A673 (cell line): Measurements from ENCODE around the gene KCNIP2. TPM values are rescaled to one million over a fixed set of nuclear protein-coding genes. Genes with fewer than 3 reads are reported as not detected.
A peak's percentile ranks its signal among the peaks of the same experiment; 100 is the strongest.

Source experiments
- BruUV-seq: library from RNA; stranded (reverse); fragments of 400-500 nt; replicated peaks from 2 replicates; lab custom pipeline; 2021; lab: Mats Ljungman, UMichigan
- CTCF ChIA-PET: fragments of 300-600 bp; sonication (Branson Sonifier 250); formaldehyde crosslinking; loops from one replicate; lab custom pipeline; 2022; ENCODE audit warnings: antibody characterized with exemption; lab: Charles Lee
- POLR2A ChIA-PET: fragments of 300-600 bp; sonication (Branson Sonifier 250); formaldehyde crosslinking; loops from one replicate; lab custom pipeline; 2022; ENCODE audit warnings: antibody characterized with exemption; ENCODE audit not compliant: low non-redundant PET; lab: Charles Lee
- DNase-seq: peaks from one replicate; pipeline ENCODE4 v3.0.0-alpha.2; 2015; ENCODE audit warnings: low spot score
- H3K27ac ChIP-seq: fragments of 200-600 bp; sonication (generic); 2 replicates; pipeline ENCODE4 v1.5.1; 2016; ENCODE audit warnings: mixed run types, low read depth, mild to moderate bottlenecking, mixed read lengths, antibody characterized with exemption, low read length; ENCODE audit not compliant: poor library complexity, severe bottlenecking
- H3K27me3 ChIP-seq: fragments of 200-600 bp; sonication (generic); replicated peaks from 2 replicates; pipeline ENCODE4 v1.6.1; 2017; ENCODE audit warnings: mixed run types, low read depth, mild to moderate bottlenecking, mixed read lengths, antibody characterized with exemption, low read length; ENCODE audit not compliant: insufficient read depth, poor library complexity
- H3K36me3 ChIP-seq: fragments of 200-600 bp; sonication (generic); 2 replicates; pipeline ENCODE4 v1.6.1; 2016; ENCODE audit warnings: mixed run types, mild to moderate bottlenecking, mixed read lengths, antibody characterized with exemption, low read length; ENCODE audit not compliant: insufficient read depth, poor library complexity, severe bottlenecking
- H3K4me1 ChIP-seq: fragments of 200-600 bp; sonication (generic); 2 replicates; pipeline ENCODE4 v1.6.1; 2017; ENCODE audit warnings: mixed run types, mild to moderate bottlenecking, mixed read lengths, antibody characterized with exemption, low read length; ENCODE audit not compliant: insufficient read depth, poor library complexity, severe bottlenecking
- H3K4me3 ChIP-seq: fragments of 200-600 bp; sonication (generic); 2 replicates; pipeline ENCODE4 v1.5.1; 2016; ENCODE audit warnings: low read depth, mixed run types, mild to moderate bottlenecking, mixed read lengths, low read length; ENCODE audit not compliant: poor library complexity, severe bottlenecking
- H3K9me3 ChIP-seq: fragments of 200-600 bp; sonication (generic); 2 replicates; pipeline ENCODE4 v1.6.1; 2016; ENCODE audit warnings: mixed run types, low read depth, mild to moderate bottlenecking, mixed read lengths, antibody characterized with exemption, low read length; ENCODE audit not compliant: poor library complexity, severe bottlenecking
- CTCF ChIP-seq: fragments of 300-800, 200-600 bp; sonication (generic); conservative IDR thresholded peaks from 2 replicates; pipeline ENCODE4 v1.5.1; 2017; ENCODE audit warnings: low read depth, mild to moderate bottlenecking, antibody characterized with exemption, low read length, moderate library complexity, mixed read lengths
- EZH2 ChIP-seq: fragments of 200-600 bp; sonication (generic); IDR thresholded peaks from 2 replicates; pipeline ENCODE4 v1.6.1; 2017; ENCODE audit warnings: borderline replicate concordance, low read depth, mild to moderate bottlenecking, mixed read lengths, antibody characterized with exemption, low read length; ENCODE audit not compliant: poor library complexity, severe bottlenecking
- intact Hi-C: fragments of 100-400 bp; cut with micrococcal nuclease; formaldehyde crosslinking; loops from one replicate; pipeline ENCODE4 v1.10.0; 2022; ENCODE audit not compliant: unreplicated experiment
- total RNA-seq: library from RNA; stranded (reverse); gene quantifications from 2 replicates; pipeline ENCODE4 v1.2.3, GENCODE V29; 2021

Gene KCNIP2
- total RNA-seq, 1 experiment from 2014 or later: 0.86 TPM

- Histone ChIP-seq H3K27me3 (peaks cover 36% of the 10 kb centered on the region), H3K36me3 (no peaks in the 10 kb centered on the region), H3K9me3 (no peaks in the 10 kb centered on the region), H3K27ac (no peak overlapping the region), H3K4me1 (peaks cover 23% of the 10 kb centered on the region), H3K4me3 (no peak overlapping the region)
- CTCF ChIA-PET: interaction anchor here (0.9 to 1.2 kb wide), 2 partner anchors 9 to 176 kb away, joined by 3 to 4 read pairs; no protein-coding TSS in a partner anchor
- DNase-seq: no peak
- POLR2A ChIA-PET: interaction anchor here (0.5 kb wide), 1 partner anchor 265 kb away, joined by 3 read pairs; no protein-coding TSS in a partner anchor
- BruUV-seq: no TSS peak
- intact Hi-C loops: no loop called here
- TF ChIP-seq EZH2: no peak
- no peak for TF ChIP-seq CTCF
Measured at GRCh38 chr10:101778151-101778780, 65.3 kb downstream of the KCNIP2 start.

- intact Hi-C loops: no loop called here
- Histone ChIP-seq H3K4me3 (no peak overlapping the region), H3K27ac (no peak overlapping the region), H3K36me3 (no peaks in the 10 kb centered on the region), H3K4me1 (peaks cover 22% of the 10 kb centered on the region), H3K27me3 (peaks cover 42% of the 10 kb centered on the region), H3K9me3 (no peaks in the 10 kb centered on the region)
- BruUV-seq: no TSS peak
- CTCF ChIA-PET: no interaction called here
- TF ChIP-seq CTCF (no peak), EZH2 (no peak)
- no peak for DNase-seq
- POLR2A ChIA-PET: no interaction called here
Measured at GRCh38 chr10:101777619-101778145, 65.9 kb downstream of the KCNIP2 start.

- no peak for DNase-seq
- CTCF ChIA-PET: no interaction called here
- BruUV-seq: no TSS peak
- no peaks in the 10 kb centered on the region for H3K9me3 ChIP-seq
- no peak overlapping the region for H3K27ac ChIP-seq
- intact Hi-C loops: no loop called here
- no peaks in the 10 kb centered on the region for H3K36me3 ChIP-seq
- H3K4me1 ChIP-seq: peaks cover 9% of the 10 kb centered on the region
- H3K27me3 ChIP-seq: peaks cover 48% of the 10 kb centered on the region
- peak overlapping the region; percentile 19 for H3K4me3 ChIP-seq
- POLR2A ChIA-PET: no interaction called here
- TF ChIP-seq CTCF (no peak), EZH2 (no peak)
Measured at GRCh38 chr10:101776161-101776817, 67.3 kb downstream of the KCNIP2 start.

Other genes with a start within 250 kb of the KCNIP2 start
- gene FBXW4, start 148.6 kb downstream of the KCNIP2 start, total RNA-seq: 19.5 and 24.0 TPM in 2 replicates
- not detected in 2 replicates for gene FGF8, start 67.7 kb downstream of the KCNIP2 start, total RNA-seq
- 94.7 and 98.2 TPM in 2 replicates for gene NPM3, start 60.4 kb downstream of the KCNIP2 start, total RNA-seq
- gene OGA, start 25.4 kb downstream of the KCNIP2 start, total RNA-seq: 109 and 114 TPM in 2 replicates
- gene ARMH3, start 212.4 kb upstream of the KCNIP2 start, total RNA-seq: 17.8 and 19.7 TPM in 2 replicates
- gene HPS6, start 221.5 kb upstream of the KCNIP2 start, total RNA-seq: 12.6 and 15.7 TPM in 2 replicates